ENCODE data around the gene LIM2. TPM values are rescaled to one million over a fixed set of nuclear protein-coding genes. Genes with fewer than 3 reads are reported as not detected.
"Not testable (repeated sequence)": the region's sequence is repeated elsewhere in the genome, so short reads cannot be mapped to it uniquely, and the experiment has no call there.

LIM2 gene
- total RNA-seq, 1 experiment from 2014 or later: not detected

DNA sequence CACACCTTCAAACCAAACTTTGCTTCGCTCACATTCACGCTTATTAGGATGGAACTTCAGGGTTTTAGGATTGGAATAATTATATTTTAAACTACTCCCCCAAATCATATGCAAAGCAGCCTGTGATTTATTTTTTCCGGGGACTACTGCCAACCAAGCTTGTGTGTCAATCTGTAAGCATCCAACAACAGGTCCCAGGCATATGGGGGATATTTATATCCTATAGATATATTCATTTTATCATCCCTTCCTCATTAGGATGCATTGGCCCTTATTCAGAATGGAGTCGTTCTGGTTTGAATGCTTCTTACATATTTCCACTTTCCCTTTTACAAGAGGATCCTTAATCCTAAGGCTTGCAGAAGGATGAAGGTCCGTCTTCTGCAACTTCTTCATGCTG lies 11.5 kb upstream of the LIM2 start:
- DNase-seq (ENCODE audit: low read depth): no peak
- in situ Hi-C loops (cut with HindIII; ENCODE audit: low pct_unique_long_range_greater_than_20kb, low sequenced_read_pairs): no loop called here

DNA sequence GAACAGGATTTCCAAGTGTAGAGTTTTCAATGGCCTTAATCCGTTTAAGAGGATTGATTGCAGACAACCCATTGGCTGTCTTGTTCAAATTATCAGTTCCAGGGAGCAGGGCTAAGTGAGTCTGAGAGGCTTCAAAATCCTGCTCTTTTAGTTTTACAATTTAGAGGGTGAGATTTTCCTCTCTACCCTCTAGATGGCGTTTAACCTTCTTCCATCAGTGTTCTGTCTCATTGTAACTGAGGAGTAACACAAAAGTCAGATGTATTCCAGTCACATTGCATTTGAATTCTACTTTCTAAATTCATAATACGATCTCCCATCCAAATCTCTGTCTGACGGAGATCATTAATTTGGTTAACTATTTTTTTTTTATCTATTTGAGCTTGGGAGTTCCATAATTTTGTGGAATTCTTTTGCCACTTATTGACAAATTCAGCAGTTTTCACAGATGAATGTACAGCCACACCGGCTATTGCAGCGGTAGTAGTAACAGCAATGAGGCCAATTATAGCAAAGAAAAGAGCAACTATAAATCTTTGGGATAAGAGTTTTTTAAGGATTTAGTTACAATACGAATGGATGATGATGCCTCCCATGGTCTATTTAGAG lies 10.4 kb upstream of the LIM2 start:
- DNase-seq (ENCODE audit: low read depth): peak; percentile 37
- in situ Hi-C loops (cut with HindIII; ENCODE audit: low pct_unique_long_range_greater_than_20kb, low sequenced_read_pairs): no loop called here

DNA sequence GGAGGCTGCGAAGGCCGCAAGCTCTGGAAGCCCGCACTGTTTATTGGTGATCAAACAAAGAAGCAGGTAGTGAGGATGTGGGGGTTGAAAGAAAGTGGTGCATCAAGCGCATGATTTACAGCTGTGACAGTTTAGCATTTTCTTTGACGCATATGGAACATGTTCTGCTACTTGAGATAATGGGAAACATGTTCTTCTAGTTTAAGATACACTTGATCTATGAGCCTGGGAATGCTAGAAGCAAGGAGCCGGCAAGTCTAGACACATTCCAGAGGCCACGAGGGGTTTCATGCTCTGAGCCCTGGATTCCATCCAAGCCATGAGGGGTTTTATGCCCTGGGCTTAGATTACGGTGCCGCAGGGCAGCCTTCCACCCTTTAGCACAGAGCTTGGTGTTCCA lies 9.7 kb upstream of the LIM2 start:
- in situ Hi-C loops (cut with HindIII; ENCODE audit: low pct_unique_long_range_greater_than_20kb, low sequenced_read_pairs); DNase-seq (ENCODE audit: low read depth): not testable (repeated sequence)

DNA sequence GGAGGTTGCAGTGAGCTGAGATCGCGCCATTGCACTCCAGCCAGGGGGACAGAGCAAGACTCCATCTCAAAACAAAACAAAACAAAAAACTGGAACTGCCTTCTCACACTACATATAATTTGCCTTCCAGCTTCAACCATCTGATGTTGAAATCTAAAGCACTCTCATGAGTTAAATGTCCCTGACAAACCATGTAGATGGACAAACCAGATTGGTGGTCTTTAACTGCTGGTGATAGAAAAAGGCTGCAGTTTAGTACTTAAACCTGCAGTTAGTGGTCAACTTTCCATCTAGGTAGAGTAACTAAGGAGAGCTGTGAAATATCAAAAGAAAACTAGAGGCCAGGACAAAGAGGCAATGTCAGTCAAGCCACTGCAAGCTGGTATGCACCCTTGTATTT lies 8.4 kb upstream of the LIM2 start:
- in situ Hi-C loops (cut with HindIII; ENCODE audit: low pct_unique_long_range_greater_than_20kb, low sequenced_read_pairs): no loop called here
- no peak for DNase-seq (ENCODE audit: low read depth)

GRCh38 chr19:51394050-51394836 lies 6.5 kb upstream of the LIM2 start:
- peak; percentile 100 for DNase-seq (ENCODE audit: low read depth)
- in situ Hi-C loops (cut with HindIII; ENCODE audit: low pct_unique_long_range_greater_than_20kb, low sequenced_read_pairs): no loop called here

DNA sequence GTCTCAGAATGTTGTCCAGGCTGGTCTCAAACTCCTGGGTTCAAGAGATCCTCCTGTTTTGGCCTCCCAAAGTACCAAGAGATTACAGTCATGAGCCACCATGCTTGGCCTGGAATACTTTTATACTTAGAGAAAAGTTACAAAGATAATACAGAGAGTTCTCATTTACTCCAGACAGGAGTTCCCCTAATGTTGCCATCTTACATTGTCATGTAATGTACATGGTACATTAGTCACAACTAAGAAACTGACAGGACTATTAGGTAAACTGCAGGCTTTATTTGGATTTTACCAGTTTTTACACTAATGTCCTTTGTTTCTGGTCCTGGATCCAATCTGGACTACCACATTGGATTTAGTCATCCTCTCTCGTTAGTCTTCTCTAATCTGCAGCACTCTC lies 4.9 kb upstream of the LIM2 start:
- DNase-seq (ENCODE audit: low read depth): no peak
- in situ Hi-C loops (cut with HindIII; ENCODE audit: low pct_unique_long_range_greater_than_20kb, low sequenced_read_pairs): no loop called here

GRCh38 chr19:51391073-51391611 lies 3.4 kb upstream of the LIM2 start:
- no peak for DNase-seq (ENCODE audit: low read depth)
- in situ Hi-C loops (cut with HindIII; ENCODE audit: low pct_unique_long_range_greater_than_20kb, low sequenced_read_pairs): no loop called here

DNA sequence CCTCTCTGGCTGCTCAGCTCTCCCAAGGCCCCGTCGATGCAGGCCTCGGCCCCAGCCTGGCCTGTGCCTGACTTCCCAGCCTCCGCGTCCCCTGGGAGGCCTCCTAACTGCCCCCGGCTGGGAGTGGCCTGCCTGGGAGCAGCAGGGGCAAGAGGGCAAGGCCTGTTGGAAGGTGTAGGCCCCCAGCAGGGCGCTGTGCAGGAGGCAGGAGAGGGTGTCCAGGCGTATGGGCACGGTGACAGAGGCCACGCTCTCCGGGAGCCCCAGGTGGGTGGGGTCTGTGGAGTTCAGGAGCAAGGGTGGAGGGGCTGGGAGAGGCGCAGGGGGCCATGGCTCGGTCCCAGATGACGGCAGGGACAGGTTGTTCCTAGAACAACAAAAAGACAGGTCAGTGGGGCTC lies 1.4 kb upstream of the LIM2 start:
- in situ Hi-C loops (cut with HindIII; ENCODE audit: low pct_unique_long_range_greater_than_20kb, low sequenced_read_pairs): no loop called here

DNA sequence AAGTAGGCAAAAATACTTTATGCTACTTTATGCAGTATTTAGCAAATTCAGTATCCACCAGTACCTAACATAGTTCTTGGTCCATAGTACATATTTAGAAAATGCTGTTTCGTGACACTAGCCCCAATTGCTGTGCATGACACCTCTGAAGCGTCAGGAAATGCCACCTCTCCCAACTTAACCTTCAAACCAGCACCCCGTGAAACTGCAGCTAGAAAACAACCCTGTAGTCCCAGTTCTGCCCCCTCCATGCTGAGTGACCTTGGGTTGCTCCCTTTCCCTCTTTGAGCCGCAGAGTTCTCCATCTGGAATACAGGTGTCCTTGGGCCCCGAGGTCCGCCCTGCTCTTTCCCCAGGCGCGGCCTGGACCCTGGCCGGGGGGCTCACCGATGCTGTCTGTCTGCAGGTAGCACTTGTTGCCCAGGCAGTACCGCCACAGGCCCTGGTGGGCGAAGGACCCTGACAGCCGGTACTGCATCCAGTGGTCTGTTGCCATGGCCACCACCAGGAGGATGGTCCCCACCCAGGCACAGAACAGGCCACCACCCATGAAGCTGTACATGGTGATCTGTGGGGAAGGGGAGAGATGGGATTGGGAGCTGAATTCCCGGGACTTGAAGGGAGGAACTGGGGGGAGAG lies 773 bp downstream of the LIM2 start:
- in situ Hi-C loops (cut with HindIII; ENCODE audit: low pct_unique_long_range_greater_than_20kb, low sequenced_read_pairs): no loop called here
- no peak for DNase-seq (ENCODE audit: low read depth)

More for the DNA sequence above, 1.4 kb upstream of the LIM2 start:
- DNase-seq (ENCODE audit: low read depth): no peak

GRCh38 chr19:51382004-51382403 lies 5.8 kb downstream of the LIM2 start:
- in situ Hi-C loops (cut with HindIII; ENCODE audit: low pct_unique_long_range_greater_than_20kb, low sequenced_read_pairs): no loop called here
- DNase-seq (ENCODE audit: low read depth): no peak

DNA sequence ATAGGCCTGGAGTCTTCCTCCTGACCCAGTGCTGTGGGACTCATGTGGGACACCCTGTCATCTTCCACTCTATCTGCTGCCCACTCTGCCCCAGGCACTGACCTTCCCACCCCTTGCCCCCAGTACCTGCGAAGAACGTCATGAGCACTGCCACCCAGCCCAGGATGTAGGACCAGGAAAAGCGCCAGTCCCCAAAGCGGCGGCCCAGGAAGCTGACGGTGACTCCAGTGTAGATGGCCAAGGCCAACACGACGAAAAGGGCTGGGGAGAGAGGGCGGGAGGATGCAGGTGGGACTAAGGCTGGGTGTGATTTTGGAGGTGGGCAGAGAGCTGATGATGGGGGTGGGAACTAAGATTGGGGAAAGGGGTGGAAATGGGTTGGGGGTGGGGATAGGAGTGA lies 7.4 kb downstream of the LIM2 start:
- no peak for DNase-seq (ENCODE audit: low read depth)
- in situ Hi-C loops (cut with HindIII; ENCODE audit: low pct_unique_long_range_greater_than_20kb, low sequenced_read_pairs): no loop called here

DNA sequence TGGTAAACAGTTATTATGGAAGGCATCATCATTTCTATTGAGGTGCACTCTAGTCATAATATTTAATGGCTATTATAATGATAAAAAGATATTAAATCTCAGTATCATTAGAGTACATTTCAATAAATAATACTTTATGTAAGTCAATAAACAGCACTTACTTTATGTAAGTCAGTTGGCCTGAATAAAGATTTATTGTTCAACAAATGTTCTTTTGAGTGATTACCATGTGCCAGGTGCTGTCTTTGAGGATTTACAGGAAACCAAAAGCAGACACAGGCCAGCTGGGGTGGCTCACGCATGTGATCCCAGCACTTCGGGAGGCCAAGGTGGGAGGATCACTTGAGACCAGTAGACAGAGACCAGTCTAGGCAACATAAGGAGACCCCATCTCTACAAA lies 10.4 kb downstream of the LIM2 start:
- in situ Hi-C loops (cut with HindIII; ENCODE audit: low pct_unique_long_range_greater_than_20kb, low sequenced_read_pairs): no loop called here
- DNase-seq (ENCODE audit: low read depth): no peak

GRCh38 chr19:51375504-51376221 lies 12.1 kb downstream of the LIM2 start:
- DNase-seq (ENCODE audit: low read depth): no peak
- in situ Hi-C loops (cut with HindIII; ENCODE audit: low pct_unique_long_range_greater_than_20kb, low sequenced_read_pairs): no loop called here

DNA sequence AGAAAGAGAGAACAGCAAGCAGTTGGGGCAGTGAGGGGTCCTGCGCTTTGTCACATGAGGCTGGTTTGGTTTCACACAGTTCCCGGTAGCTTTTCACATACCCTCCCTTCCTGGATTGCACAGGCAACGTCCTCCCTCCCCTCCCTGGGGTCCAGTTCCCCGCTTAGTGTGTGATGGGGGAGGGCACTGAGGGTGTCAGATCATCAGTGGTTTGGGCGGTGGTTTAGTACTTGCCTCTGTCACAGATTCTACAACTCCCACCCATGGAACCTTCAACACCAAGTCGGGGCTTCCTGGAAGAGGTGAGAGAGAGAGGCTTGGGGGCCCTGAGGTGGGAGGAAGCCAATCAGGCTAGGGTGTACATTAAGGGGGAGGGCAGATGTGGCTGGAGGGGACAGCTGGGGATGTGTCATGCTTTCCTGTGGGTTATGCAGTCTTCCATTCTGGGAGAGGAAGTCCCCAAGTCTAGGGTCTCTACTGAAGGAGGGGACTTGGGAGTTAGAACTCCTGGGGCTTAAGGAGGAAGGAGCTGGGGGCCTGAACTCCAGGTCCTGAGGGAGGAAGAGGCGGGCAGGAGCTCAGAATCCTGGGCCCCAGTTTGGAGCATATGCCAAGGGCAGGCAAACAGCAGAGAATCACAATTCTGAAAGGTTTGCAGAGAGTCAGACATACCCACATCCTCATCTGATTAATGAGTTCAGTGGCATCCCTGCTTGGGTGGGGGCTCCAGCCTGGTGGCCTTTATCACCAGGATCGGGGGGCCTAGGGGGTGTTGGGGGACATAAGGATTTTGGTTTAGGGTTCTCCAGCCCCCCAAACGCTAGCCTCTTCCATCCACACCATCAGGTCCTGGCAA lies 14.9 kb downstream of the LIM2 start, which contains the start of gene NKG7:
NKG7 (minus strand) TSS at position 6 of the 856 bp plus-strand sequence. CDS start 119 bp downstream, outside the sequence.
- no peak for DNase-seq (ENCODE audit: low read depth)
- in situ Hi-C loops (cut with HindIII; ENCODE audit: low pct_unique_long_range_greater_than_20kb, low sequenced_read_pairs): no loop called here

GRCh38 chr19:51372021-51372648 lies 15.6 kb downstream of the LIM2 start:
- in situ Hi-C loops (cut with HindIII; ENCODE audit: low pct_unique_long_range_greater_than_20kb, low sequenced_read_pairs): no loop called here

GRCh38 chr19:51371186-51371690 lies 16.5 kb downstream of the LIM2 start:
- in situ Hi-C loops (cut with HindIII; ENCODE audit: low pct_unique_long_range_greater_than_20kb, low sequenced_read_pairs): no loop called here
- no peak for DNase-seq (ENCODE audit: low read depth)

More at GRCh38 chr19:51372021-51372648, 15.6 kb downstream of the LIM2 start:
- no peak for DNase-seq (ENCODE audit: low read depth)

DNA sequence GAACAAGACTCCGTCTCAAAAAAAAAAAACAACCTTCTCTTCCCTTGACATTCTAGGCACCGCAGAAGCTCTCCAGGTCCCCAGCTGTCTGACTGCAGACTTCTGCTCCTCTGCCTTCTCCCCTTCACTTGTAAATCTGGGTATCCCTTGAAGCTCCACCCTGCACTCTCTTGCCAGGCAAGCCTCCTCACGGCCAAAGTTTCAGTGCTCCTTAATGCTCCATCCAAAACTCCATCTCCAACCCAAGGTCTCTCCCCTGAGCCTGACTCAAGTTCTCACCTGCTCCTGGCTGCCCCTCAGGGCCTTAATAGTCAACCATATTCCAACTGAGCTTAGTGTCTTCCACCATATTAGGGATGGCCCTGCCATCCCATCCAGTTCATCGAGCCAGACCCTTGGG lies 17.5 kb downstream of the LIM2 start:
- in situ Hi-C loops (cut with HindIII; ENCODE audit: low pct_unique_long_range_greater_than_20kb, low sequenced_read_pairs): no loop called here
- DNase-seq (ENCODE audit: low read depth): no peak

All from Caki2 (cell line).